Activated CD8-positive, alpha-beta memory T cell treated with anti-CD3 and anti-CD28 coated beads, Interleukin-2, amount 50 U/mL, for 1 hour (primary cell): Measurements from ENCODE around the gene RARRES2.
"Not testable (repeated sequence)": the region's sequence is repeated elsewhere in the genome, so short reads cannot be mapped to it uniquely, and the experiment has no call there.

ENCODE experiments used
- DNase-seq: peaks from one replicate; pipeline ENCODE4 v3.0.0-alpha.2; 2020; ENCODE audit errors: extremely low read depth

The RARRES2 gene

GRCh38 chr7:150288816-150289215 is 52.6 kb downstream of the RARRES2 start:
- DNase-seq, result not testable (repeated sequence)
